GM21825 (cell line): ENCODE data around the gene SPTBN1.

ENCODE experiments used
- ATAC-seq: cut with Tn5 transposase; IDR thresholded peaks from one replicate; pipeline ENCODE4 v1.9.1; 2021; ENCODE audit warnings: mild to moderate bottlenecking, moderate library complexity; ENCODE audit not compliant: unreplicated experiment

The SPTBN1 gene

DNA sequence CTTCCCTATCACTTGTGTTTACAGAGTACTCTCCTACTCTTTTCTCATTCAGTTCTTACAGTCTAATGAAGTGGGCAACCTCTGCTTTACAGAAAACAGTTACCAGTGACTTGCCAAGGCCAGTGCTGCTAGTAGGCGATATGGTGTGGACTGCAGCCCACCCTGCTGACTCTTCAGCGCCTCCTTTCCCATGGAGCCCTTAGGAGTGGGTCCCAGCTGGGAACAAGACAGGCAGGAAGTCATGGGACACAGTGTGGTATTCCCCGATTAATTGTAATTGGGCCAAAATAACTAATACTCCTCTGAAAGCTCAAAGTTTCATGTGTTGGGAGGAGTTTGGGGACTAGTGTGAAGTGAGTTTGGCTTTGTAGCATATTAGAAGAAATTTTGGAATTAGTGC, 147.2 kb downstream of the SPTBN1 start:
- no peak for ATAC-seq

GRCh38 chr2:54603796-54604195, 147.7 kb downstream of the SPTBN1 start:
- ATAC-seq = no peak

- no peak for ATAC-seq
These were observed 148.7 kb downstream of the SPTBN1 start for GRCh38 chr2:54604871-54605270.

GRCh38 chr2:54605836-54606235, 149.7 kb downstream of the SPTBN1 start:
- ATAC-seq = no peak

DNA sequence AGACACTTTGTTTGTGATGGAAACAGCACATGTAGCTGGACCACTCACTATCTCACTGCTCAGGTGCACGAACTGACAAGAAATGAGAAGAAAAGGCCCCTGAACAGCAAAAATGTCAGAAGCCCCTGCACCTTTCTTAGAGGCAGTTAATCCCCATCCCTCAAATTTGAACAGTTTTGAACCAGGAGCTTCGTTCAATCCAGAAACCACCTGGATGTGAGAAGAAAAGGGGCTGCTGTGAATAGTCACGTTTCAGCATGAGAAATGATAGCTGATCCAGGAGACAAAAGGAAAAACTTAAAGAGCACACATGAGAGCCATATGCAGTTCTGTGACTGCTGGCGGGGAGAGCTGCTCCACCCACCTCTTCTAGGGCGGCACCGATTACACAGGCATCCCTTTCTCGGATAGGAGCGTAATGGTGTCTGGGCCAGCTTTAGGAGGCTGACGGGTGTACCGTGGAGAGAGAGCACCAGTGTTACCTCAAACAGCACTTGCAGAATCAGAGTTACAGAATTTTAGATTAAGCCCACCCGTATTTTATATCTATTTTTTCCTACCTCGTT, 150.3 kb downstream of the SPTBN1 start:
- no peak for ATAC-seq

DNA sequence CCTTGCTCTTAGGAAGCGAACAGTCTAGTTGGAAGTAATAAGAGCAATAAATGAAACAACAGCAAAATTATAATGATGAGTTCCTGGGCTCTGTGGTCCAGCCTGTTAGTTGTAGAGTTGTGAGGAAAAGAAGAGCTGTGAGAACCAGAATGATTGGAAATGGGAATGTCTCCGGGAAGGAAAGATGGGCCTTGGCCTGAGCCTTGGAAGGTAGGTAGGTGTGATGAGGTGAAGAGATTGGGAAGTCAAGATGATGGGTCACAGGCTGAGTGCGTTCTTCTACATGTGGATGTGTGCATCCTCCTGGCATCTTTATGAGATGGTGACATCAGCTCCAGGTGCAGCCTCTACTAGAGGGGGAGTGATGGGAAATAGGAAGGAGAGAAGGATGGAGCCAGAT, 152.1 kb downstream of the SPTBN1 start:
- no peak for ATAC-seq

- ATAC-seq = no peak
These were observed 153.1 kb downstream of the SPTBN1 start for GRCh38 chr2:54609241-54609640.

- no peak for ATAC-seq
These were observed 153.5 kb downstream of the SPTBN1 start for GRCh38 chr2:54609647-54610046.

- no peak for ATAC-seq
These were observed 154.6 kb downstream of the SPTBN1 start for GRCh38 chr2:54610700-54611099.

DNA sequence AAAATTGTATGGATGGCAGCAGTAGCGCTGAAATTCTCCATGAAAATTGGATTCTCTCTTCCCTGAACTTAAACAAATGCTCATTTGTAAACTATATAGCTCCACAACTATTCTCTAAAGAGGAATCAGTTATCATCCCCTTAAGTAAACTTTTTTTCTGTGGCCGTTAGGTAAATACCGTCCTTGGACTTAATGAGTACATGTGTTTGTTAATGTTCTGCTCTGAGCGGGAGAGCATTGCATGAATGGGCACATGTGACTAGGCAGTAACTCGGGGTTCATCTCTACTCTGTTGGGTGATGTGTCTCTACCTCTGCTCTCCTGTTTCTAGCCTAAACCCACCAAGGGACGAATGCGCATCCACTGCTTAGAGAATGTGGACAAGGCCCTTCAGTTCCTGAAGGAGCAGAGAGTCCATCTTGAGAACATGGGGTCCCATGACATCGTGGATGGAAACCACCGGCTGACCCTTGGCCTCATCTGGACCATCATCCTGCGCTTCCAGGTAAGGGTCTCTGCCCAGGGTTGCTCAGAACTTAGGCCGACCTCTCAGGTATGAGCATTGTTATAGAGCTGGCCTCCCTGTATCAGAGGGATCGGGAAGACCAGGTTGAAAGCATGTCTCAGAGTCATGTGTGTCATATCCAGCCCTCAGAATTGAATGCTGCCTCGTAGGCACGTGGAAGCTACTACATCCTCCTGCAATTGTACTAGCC, 155.9 kb downstream of the SPTBN1 start:
- ATAC-seq = no peak

DNA sequence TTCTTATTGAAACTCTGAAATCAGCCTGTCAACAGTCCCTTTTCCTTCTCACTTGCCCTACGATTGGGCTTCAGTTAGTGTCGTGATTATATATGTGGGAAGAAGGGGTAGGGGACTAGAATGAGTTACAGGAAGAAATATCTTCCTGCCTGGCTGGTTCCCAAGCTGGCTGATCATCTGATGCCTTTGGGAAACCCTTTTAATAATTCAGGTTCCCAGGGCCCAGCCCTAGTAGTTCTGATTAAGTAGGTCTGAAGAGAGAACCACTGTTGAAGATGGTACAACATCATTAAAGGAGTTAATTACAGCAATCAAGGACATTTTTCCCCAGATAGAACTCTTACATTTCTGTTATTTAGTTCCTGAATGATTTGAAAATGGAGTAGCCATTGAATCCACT, 157.3 kb downstream of the SPTBN1 start:
- ATAC-seq = no peak

GRCh38 chr2:54613794-54614257, 157.7 kb downstream of the SPTBN1 start:
- ATAC-seq = no peak

DNA sequence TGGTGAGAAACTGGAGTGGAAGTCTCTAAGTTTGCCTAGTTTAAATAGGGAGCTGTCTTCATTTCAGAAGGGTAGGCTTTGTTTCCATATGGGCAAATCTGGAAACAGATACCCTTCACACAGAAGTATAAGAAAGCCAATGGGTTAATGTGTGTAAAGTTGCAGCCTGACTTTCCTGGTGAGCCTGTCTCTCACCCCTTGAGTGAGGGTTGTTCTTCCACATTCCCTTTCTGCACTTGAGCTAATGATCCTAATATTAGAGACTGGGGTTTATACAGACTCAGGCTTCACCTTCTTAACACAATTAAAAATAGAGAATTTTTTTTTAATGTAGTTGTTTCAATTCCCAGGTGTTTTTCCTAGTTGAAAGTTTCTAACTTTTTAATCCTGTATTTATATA, 158.7 kb downstream of the SPTBN1 start:
- ATAC-seq = no peak

DNA sequence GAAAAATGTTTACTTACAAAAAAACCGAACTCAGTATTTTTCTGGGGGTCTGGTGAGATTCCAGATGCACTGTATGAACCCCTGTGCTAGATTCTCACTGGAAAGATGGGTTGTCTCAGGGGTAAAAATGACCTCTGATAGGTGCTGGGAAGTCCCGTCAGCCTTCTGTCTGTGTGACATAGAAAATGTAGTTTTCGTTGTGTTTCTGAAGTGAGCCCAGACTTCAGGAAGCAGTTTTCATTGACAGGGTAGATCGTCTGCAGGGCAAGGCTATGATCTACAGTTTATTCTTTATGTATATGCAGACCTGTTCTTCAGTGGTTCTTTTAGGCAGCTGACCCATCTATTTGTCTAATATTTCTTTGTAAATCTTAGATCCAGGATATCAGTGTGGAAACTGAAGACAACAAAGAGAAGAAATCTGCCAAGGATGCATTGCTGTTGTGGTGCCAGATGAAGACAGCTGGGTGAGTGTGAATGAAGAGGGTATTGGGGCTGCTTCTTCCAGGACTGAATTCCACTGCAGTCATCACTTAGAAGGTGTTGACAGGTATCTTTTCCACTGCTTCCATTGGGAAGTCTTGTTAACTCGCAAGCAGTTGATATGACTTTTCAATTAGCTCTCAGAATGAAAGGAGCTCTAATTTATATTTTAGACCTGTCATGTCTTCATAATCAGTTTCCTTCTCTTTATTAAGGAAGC, 159.9 kb downstream of the SPTBN1 start:
- ATAC-seq = no peak

DNA sequence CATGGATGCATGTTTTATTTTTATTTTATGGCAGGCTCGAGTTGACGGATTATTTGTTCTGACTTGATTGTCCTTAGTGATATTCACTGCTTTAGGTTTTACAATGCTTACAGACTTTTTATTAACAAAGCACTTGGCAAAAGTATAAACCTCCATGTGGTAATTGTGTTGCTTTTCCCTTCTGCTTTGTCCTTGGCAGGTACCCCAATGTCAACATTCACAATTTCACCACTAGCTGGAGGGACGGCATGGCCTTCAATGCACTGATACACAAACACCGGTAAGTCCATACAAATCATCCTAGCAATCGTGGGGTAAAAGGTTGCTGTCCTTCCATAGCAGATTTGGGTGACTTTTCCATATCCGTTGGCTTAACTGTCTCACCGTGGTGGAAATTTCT, 161.3 kb downstream of the SPTBN1 start:
- no peak for ATAC-seq

GRCh38 chr2:54618646-54619565, 162.8 kb downstream of the SPTBN1 start:
- ATAC-seq = no peak

- ATAC-seq = no peak
These were observed 163.6 kb downstream of the SPTBN1 start for GRCh38 chr2:54619660-54620231.

DNA sequence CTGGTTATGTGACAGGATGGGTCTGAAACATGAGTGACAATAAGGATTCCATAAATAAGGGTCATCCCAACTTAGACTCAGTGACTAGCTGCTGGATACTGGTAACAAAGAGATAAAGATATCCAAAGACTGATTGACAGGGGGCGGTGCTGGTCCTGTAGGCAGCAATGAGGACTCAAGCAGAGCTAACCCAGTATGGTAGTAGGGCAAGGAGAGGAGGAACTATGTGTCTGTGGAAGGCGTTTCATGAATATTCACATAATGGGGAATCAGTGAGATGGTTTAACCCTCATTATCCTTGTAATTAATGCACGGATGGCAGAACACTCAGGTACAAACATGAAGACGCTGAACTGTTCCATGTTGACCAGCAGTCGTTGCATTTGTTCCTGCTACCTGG, 164.8 kb downstream of the SPTBN1 start:
- no peak for ATAC-seq

DNA sequence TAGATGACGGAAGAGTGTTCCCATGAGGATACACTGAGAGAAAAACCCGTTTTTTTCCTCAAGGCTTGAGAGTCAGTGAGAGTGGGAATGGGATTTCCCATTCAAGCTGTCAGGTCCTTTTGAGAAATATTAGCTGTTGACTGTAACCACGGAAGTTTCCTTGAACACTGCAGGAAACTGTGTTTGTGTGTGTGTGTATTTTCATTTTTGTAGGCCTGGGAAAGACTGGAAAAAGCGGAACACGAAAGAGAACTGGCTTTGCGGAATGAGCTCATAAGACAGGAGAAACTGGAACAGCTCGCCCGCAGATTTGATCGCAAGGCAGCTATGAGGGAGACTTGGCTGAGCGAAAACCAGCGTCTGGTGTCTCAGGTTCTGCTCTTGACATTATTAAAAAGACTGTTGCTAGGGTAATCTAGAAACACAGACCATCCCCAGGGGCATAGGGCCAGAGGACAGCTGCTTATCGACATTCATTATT, 168.5 kb downstream of the SPTBN1 start:
- ATAC-seq = no peak

DNA sequence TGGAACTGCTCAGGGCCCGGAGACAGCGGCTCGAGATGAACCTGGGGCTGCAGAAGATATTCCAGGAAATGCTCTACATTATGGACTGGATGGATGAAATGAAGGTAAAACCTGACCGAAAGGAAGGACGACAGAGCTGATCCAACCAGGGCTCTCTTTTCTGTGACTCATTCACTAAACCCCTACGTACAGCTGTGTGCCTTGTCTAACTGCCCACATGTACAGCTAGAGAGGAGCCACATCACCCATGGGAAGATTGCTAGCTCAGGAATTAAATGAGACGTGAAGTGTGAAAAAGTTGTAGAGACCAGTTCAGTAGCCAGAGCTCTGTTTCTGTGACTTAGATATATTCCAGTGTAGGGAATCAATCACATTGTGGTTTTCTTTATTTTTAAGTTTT, 170.0 kb downstream of the SPTBN1 start:
- no peak for ATAC-seq

DNA sequence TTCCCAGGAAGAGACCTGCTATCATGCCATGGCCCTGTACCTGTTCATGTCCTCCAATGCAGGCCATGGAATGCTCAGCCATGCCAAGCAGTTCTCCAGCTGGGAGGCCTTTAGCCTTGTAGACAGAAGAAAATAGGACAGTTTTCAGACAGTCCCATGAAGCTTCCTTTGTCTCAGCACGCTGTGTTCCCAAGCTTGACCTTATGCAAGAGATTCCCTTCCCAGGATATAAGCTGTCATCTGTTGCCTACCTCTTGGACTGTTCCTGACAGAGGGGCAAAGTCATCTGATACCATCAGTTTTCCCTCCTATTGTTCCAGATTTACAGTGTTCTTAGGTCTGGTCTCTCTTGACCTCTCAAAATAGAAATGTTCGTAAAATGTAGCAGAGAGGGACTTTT, 170.8 kb downstream of the SPTBN1 start:
- ATAC-seq = no peak
